ENCODE data around the gene AK3.
A peak's percentile ranks its signal among the peaks of the same experiment; 100 is the strongest.

The AK3 gene

DNA sequence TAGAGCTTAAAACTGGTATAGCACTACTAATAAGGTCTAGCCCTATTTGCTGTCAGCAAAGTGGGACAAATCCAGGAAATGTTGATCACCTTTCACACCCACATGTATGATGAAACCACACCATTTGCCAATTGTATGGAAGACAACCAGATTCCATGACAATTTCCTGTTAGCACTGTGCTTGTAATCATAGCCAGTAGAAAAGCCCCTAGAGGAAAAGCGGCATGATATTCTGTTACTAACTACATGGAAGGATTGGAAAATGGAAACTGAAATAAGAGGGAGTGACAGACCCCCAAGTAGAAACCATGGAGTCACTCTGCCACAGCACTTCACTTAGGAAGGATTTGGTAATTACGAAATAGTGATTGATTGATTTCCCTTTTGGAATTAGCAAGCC, 75.6 kb downstream of the AK3 start:
- peaks cover 26 to 32% of the 10 kb centered on the region in 2 experiments for H3K4me1 ChIP-seq (ENCODE audit: control insufficient read depth in 1 of 2, insufficient read depth in 1 of 2, low read depth in 1 of 2, low read length in 1 of 2)
- no peaks in the 10 kb centered on the region for H3K9me3 ChIP-seq
- peaks cover 50% of the 10 kb centered on the region for H3K27me3 ChIP-seq
- TF ChIP-seq, protein P1, sequence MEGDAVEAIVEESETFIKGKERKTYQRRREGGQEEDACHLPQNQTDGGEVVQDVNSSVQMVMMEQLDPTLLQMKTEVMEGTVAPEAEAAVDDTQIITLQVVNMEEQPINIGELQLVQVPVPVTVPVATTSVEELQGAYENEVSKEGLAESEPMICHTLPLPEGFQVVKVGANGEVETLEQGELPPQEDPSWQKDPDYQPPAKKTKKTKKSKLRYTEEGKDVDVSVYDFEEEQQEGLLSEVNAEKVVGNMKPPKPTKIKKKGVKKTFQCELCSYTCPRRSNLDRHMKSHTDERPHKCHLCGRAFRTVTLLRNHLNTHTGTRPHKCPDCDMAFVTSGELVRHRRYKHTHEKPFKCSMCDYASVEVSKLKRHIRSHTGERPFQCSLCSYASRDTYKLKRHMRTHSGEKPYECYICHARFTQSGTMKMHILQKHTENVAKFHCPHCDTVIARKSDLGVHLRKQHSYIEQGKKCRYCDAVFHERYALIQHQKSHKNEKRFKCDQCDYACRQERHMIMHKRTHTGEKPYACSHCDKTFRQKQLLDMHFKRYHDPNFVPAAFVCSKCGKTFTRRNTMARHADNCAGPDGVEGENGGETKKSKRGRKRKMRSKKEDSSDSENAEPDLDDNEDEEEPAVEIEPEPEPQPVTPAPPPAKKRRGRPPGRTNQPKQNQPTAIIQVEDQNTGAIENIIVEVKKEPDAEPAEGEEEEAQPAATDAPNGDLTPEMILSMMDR (IDR thresholded peaks at IDR 0.05): no peak
- no peak overlapping the region for H3K27ac ChIP-seq
- H3K4me3 ChIP-seq (ENCODE audit: low read depth in 1 of 2, low read length in 1 of 2): no peak overlapping the region
- H3K36me3 ChIP-seq: no peaks in the 10 kb centered on the region

DNA sequence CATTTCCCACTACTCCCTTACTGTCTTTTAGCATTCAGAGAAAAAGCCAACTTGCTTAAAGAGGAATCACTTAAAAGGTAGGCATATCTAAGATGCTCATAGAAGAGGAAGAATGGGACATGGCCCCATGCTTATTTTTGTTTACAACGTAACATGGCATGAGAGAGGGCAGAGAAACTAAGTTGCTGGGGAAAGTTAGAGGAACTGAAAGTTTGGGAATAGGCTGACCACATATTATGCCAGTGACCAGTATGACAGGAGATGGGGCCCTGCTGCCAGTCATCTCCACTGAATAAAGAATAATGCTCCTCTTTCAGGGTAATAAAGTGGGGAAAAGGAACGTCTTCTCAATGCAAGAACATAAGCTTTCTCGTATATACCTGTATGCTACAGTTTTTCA, 77.0 kb downstream of the AK3 start:
- Histone ChIP-seq H3K27me3 (peaks cover 60% of the 10 kb centered on the region), H3K4me1 (ENCODE audit: control insufficient read depth in 1 of 2, insufficient read depth in 1 of 2, low read depth in 1 of 2, low read length in 1 of 2) (peaks cover 26 to 31% of the 10 kb centered on the region in 2 experiments), H3K27ac (no peak overlapping the region), H3K4me3 (ENCODE audit: low read depth in 1 of 2, low read length in 1 of 2) (no peak overlapping the region), H3K36me3 (no peaks in the 10 kb centered on the region), H3K9me3 (no peaks in the 10 kb centered on the region)
- TF ChIP-seq, protein P1 (IDR thresholded peaks at IDR 0.05): no peak

DNA sequence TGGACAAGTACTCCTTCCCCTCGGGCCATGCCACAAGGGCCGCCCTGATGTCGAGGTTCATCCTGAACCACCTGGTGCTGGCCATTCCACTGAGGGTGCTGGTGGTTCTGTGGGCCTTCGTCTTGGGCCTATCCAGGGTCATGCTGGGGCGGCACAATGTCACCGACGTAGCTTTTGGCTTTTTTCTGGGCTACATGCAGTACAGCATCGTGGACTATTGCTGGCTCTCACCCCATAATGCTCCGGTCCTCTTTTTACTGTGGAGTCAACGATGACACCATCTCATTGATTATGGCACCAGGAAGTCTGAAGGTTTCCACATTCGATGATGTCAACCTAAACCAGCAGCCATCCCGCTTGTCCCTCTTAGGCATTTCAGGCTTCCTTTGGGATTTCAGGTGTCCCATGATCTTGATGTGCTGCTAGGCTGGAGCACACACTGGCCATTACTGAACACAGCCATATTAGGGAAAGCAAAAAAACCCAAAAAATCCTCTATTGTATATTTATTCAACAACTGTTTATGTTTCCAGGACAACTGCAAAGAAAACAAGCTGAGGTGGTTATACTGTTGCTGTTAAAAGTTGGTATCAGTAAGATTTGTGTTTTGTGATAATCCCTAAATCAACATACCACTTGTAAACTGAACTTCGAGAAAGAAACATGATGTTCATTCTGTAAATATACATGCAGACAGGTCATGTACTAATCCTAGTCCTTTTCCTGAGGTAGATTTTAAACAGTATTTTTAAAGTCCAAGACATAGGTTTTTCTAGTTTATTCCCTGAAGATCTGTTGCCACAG, 77.8 kb downstream of the AK3 start:
- Histone ChIP-seq H3K4me1 (ENCODE audit: control insufficient read depth in 1 of 2, insufficient read depth in 1 of 2, low read depth in 1 of 2, low read length in 1 of 2) (peaks cover 26 to 31% of the 10 kb centered on the region in 2 experiments), H3K4me3 (ENCODE audit: low read depth in 1 of 2, low read length in 1 of 2) (peak overlapping the region; percentile 71 to 77), H3K36me3 (no peaks in the 10 kb centered on the region), H3K27ac (no peak overlapping the region), H3K27me3 (peaks cover 60% of the 10 kb centered on the region), H3K9me3 (no peaks in the 10 kb centered on the region)
- TF ChIP-seq, protein P1 (IDR thresholded peaks at IDR 0.05): no peak

DNA sequence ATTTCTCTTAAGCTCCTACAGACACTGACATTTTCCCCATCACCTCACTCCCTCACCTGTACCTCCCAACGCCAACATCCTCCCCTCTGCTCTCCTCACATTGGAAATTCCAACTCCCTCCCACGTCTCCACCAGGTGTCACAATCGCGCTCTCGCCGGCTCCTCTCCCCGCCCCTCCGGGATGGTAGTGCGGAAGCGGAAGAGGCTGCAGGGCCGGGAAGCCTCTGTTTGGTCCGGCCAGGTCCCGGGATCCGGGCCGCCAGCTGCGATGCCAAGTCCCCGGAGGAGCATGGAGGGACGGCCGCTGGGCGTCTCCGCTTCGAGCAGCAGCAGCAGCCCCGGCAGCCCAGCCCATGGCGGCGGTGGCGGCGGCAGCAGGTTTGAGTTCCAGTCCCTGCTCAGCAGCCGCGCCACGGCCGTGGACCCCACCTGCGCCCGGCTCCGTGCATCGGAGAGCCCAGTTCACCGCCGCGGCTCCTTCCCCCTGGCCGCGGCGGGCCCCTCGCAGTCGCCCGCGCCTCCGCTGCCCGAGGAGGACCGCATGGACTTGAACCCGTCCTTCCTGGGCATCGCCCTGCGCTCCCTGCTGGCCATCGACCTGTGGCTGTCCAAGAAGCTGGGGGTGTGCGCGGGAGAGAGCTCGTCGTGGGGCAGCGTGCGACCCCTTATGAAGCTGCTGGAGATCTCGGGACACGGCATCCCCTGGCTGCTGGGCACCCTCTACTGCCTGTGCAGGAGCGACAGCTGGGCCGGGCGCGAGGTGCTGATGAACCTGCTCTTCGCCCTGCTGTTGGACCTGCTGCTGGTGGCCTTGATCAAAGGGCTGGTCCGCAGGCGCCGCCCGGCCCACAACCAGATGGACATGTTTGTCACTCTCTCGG, 78.7 kb downstream of the AK3 start, which contains the start of gene PLPP6:
Gene PLPP6, plus strand, starts transcription at position 187 of the 881 bp plus-strand sequence. Its CDS starts 82 bp downstream, at position 269.
- no peaks in the 10 kb centered on the region for H3K36me3 ChIP-seq
- TF ChIP-seq, protein P1 (IDR thresholded peaks at IDR 0.05): peak; percentile 42
- no peaks in the 10 kb centered on the region for H3K9me3 ChIP-seq
- H3K27ac ChIP-seq: peak within 1 kb of the TSS; percentile 59
- peak within 1 kb of the TSS; percentile 71 to 77 for H3K4me3 ChIP-seq (ENCODE audit: low read depth in 1 of 2, low read length in 1 of 2)
- peaks cover 59% of the 10 kb centered on the region for H3K27me3 ChIP-seq
- H3K4me1 ChIP-seq (ENCODE audit: control insufficient read depth in 1 of 2, insufficient read depth in 1 of 2, low read depth in 1 of 2, low read length in 1 of 2): peaks cover 26 to 31% of the 10 kb centered on the region in 2 experiments

DNA sequence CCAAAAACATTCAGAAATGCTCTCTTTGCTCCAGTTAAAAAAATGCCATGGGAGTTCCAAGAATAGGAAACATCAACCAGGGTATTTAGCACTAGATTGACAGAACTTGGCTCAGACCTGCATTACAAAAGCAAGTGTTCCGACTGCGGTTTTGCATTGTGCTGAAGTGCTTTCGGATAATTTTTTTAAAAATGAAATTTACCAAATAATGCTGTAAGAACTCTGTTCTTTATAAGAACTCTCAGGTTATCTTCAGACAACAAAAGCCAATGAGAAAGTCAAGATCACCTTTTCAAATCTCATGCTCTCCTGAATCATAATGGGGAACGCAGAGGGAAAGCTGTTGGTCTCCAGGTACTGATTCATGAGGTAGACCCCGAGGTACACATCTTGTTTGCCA, 79.4 kb downstream of the AK3 start:
- Histone ChIP-seq H3K4me1 (ENCODE audit: control insufficient read depth in 1 of 2, insufficient read depth in 1 of 2, low read depth in 1 of 2, low read length in 1 of 2) (peaks cover 24 to 28% of the 10 kb centered on the region in 2 experiments), H3K9me3 (no peaks in the 10 kb centered on the region), H3K27ac (no peak overlapping the region), H3K4me3 (ENCODE audit: low read depth in 1 of 2, low read length in 1 of 2) (peak overlapping the region; percentile 71 to 77), H3K27me3 (peaks cover 57% of the 10 kb centered on the region), H3K36me3 (no peaks in the 10 kb centered on the region)
- TF ChIP-seq, protein P1 (IDR thresholded peaks at IDR 0.05): no peak
